Esophagus squamous epithelium (tissue), 4 donors: ENCODE results near the gene TEAD1.

ENCODE experiments used
- POLR2A ChIP-seq, 4 donors: fragments of 450-650 bp; IDR thresholded peaks; one replicate each; pipeline ENCODE4 v1.6.1; 2017; ENCODE audit warnings: antibody characterized with exemption in 4 of 4, mild to moderate bottlenecking in 4 of 4, moderate library complexity in 3 of 4
- TF ChIP-seq, protein P1 (sequence below), 6 experiments: fragments of 450-650 bp in 4 of 6; fragments of 200-600 bp in 2 of 6; sonication (generic) in 2 of 6; IDR thresholded peaks; one replicate each; pipeline ENCODE4 v1.5.1; 2016 to 2019; ENCODE audit warnings: antibody characterized with exemption in 6 of 6, mild to moderate bottlenecking in 4 of 6, moderate library complexity in 4 of 6

DNA sequence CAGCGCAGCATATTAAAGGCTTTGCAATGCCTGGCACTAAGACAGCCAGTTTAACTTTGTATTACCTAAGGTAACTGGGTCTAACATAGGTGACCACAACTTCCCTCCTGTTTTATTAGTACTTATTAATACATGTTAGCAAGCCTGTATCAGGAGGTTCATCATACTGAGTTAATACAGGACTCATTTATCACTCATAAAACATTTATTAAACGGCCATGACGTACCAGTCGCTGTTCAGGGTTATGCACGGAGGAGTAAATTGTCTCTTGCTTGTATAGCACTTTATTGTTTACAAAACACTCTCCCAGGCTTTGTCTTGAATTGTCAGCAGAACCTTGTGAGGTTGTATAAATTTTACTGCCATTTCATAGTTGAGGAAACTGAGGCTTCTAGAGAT, 55.7 kb downstream of the TEAD1 start:
- no peak for TF ChIP-seq POLR2A (IDR thresholded peaks at IDR 0.05)
- TF ChIP-seq, protein P1, sequence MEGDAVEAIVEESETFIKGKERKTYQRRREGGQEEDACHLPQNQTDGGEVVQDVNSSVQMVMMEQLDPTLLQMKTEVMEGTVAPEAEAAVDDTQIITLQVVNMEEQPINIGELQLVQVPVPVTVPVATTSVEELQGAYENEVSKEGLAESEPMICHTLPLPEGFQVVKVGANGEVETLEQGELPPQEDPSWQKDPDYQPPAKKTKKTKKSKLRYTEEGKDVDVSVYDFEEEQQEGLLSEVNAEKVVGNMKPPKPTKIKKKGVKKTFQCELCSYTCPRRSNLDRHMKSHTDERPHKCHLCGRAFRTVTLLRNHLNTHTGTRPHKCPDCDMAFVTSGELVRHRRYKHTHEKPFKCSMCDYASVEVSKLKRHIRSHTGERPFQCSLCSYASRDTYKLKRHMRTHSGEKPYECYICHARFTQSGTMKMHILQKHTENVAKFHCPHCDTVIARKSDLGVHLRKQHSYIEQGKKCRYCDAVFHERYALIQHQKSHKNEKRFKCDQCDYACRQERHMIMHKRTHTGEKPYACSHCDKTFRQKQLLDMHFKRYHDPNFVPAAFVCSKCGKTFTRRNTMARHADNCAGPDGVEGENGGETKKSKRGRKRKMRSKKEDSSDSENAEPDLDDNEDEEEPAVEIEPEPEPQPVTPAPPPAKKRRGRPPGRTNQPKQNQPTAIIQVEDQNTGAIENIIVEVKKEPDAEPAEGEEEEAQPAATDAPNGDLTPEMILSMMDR (IDR thresholded peaks at IDR 0.05), result no peak
